Mononuclear cell (primary cell): ENCODE data around the gene ZSCAN5C. TPM values are rescaled to one million over a fixed set of nuclear protein-coding genes. Genes with fewer than 3 reads are reported as not detected.

Experiments used
- H3K27me3 ChIP-seq: 2 replicates; pipeline ENCODE4 v1.6.0; 2011; ENCODE audit warnings: low read length, control low read depth; ENCODE audit not compliant: insufficient read depth
- H3K4me1 ChIP-seq: 2 replicates; pipeline ENCODE4 v1.5.1; 2011; ENCODE audit warnings: mild to moderate bottlenecking, low read length, control low read depth; ENCODE audit not compliant: insufficient read depth
- H3K4me3 ChIP-seq: 2 replicates; pipeline ENCODE4 v1.5.1; 2011; ENCODE audit warnings: mild to moderate bottlenecking, low read length, moderate library complexity
- H3K9me3 ChIP-seq: 2 replicates; pipeline ENCODE4 v1.5.1; 2011; ENCODE audit warnings: low read depth, mild to moderate bottlenecking, control low read depth, low read length
- total RNA-seq: library from RNA; depleted of rRNA; stranded (reverse); fragments of >200 nt; gene quantifications from one replicate; pipeline ENCODE4 v1.2.3, GENCODE V29; 2012

Gene ZSCAN5C, protein sequence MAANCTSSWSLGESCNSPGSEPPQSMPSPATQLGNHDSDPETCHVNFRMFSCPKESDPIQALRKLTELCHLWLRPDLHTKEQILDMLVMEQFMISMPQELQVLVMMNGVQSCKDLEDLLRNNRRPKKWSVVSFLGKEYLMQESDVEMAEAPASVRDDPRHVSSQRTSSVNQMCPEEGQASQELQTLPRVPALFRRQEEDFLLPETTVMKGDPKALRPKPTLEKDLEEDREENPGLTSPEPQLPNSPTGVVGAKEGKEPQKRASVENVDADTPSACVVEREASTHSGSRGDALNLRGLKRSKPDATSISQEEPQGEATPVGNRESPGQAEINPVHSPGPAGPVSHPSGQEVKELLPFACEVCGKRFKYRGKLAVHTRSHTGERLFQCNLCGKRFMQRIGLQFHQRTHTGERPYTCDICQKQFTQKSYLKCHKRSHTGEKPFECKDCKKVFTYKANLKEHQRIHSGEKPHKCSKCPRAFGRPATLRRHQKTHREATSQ
- total RNA-seq = not detected

- H3K4me1 ChIP-seq = no peaks in the 10 kb centered on the region
- no peaks in the 10 kb centered on the region for H3K9me3 ChIP-seq
- H3K27me3 ChIP-seq = no peaks in the 10 kb centered on the region
- no peak within 1 kb of the TSS for H3K4me3 ChIP-seq
These were observed at the start of gene ZSCAN5C for GRCh38 chr19:56201973-56202372. Gene ZSCAN5C, plus strand, starts transcription at chr19:56202273. Its CDS starts 3,641 bp downstream, at chr19:56205914.

GRCh38 chr19:56152644-56153043, 49.4 kb upstream of the ZSCAN5C start:
- Histone ChIP-seq H3K4me1 (no peaks in the 10 kb centered on the region), H3K27me3 (no peaks in the 10 kb centered on the region), H3K4me3 (no peak overlapping the region), H3K9me3 (no peaks in the 10 kb centered on the region)

- no peak overlapping the region for H3K4me3 ChIP-seq
- H3K27me3 ChIP-seq = no peaks in the 10 kb centered on the region
- no peaks in the 10 kb centered on the region for H3K4me1 ChIP-seq
- no peaks in the 10 kb centered on the region for H3K9me3 ChIP-seq
These were observed 48.6 kb upstream of the ZSCAN5C start for GRCh38 chr19:56153507-56153906.

GRCh38 chr19:56155124-56155687, 46.9 kb upstream of the ZSCAN5C start:
- Histone ChIP-seq H3K4me1 (no peaks in the 10 kb centered on the region), H3K9me3 (no peaks in the 10 kb centered on the region), H3K4me3 (no peak overlapping the region), H3K27me3 (no peaks in the 10 kb centered on the region)

DNA sequence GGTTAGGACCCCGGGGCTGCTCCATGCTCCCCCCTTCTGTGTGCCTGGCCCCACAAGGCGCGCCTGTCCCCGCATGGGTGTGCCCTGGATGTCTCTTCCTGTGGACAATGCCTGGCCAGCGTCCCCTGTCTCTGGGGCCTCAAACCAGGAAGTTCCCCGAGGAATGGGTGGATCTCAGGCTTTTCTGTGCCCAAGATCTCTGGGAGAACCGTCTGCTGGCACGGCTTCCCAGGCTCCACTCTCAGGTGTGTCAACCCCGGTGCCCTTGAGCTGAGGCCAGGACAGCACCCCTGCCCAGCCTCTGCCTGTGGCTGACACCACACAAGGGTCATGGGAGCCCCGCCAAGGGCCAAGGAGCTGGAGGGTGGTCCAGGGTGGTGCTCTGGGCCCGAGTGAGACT, 45.3 kb upstream of the ZSCAN5C start:
- H3K4me3 ChIP-seq = no peak overlapping the region
- H3K27me3 ChIP-seq = no peaks in the 10 kb centered on the region
- H3K9me3 ChIP-seq = no peaks in the 10 kb centered on the region
- H3K4me1 ChIP-seq = no peaks in the 10 kb centered on the region

- H3K27me3 ChIP-seq = no peaks in the 10 kb centered on the region
- H3K9me3 ChIP-seq = no peaks in the 10 kb centered on the region
These were observed 43.8 kb upstream of the ZSCAN5C start for GRCh38 chr19:56158170-56158757.

DNA sequence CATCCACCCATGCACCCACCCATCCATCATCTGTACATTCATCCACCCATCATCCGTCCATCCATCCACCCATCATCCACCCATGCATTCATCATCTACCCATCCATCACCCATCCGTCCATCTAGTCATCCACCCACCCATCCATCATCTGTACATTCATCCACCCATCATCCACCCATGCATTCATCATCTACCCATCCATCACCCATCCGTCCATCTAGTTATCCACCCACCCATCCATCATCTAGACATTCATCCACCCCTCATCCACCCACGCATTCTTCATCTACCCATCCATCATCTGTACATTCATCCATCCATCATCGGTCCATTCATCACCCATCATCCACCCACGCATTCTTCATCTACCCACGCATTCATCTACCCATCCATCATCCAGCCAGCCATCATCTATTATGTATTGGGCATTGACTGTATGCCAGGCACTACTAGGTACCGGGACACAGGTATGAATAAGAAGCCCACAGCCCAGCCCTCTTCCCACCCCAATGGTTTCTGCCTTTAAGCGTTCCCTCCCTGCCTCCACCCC, 43.0 kb upstream of the ZSCAN5C start:
- no peaks in the 10 kb centered on the region for H3K9me3 ChIP-seq
- no peak overlapping the region for H3K4me3 ChIP-seq
- no peaks in the 10 kb centered on the region for H3K4me1 ChIP-seq
- no peaks in the 10 kb centered on the region for H3K27me3 ChIP-seq

More at GRCh38 chr19:56158170-56158757, 43.8 kb upstream of the ZSCAN5C start:
- Histone ChIP-seq H3K4me3 (no peak overlapping the region), H3K4me1 (no peaks in the 10 kb centered on the region)

DNA sequence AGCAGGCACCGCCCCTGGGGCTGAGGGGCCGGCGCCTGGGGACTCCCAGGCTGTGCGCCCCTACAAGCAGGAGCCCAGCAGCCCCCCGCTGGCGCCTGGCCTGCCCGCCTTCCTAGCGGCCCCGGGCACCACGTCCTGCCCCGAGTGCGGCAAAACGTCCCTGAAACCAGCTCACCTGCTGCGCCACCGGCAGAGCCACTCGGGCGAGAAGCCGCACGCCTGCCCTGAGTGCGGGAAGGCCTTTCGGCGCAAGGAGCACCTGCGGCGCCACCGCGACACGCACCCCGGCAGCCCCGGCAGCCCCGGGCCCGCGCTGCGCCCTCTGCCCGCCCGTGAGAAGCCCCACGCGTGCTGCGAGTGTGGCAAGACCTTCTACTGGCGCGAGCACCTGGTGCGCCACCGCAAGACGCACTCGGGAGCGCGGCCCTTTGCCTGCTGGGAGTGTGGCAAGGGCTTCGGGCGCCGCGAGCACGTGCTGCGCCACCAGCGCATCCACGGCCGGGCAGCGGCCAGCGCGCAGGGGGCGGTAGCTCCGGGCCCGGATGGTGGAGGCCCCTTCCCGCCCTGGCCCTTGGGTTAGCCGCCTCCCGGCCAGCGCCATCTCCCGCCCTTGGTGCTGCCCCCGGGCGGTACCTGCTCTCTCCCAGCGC, 42.3 kb upstream of the ZSCAN5C start:
- no peaks in the 10 kb centered on the region for H3K4me1 ChIP-seq
- no peak overlapping the region for H3K4me3 ChIP-seq
- no peaks in the 10 kb centered on the region for H3K9me3 ChIP-seq
- H3K27me3 ChIP-seq = no peaks in the 10 kb centered on the region

DNA sequence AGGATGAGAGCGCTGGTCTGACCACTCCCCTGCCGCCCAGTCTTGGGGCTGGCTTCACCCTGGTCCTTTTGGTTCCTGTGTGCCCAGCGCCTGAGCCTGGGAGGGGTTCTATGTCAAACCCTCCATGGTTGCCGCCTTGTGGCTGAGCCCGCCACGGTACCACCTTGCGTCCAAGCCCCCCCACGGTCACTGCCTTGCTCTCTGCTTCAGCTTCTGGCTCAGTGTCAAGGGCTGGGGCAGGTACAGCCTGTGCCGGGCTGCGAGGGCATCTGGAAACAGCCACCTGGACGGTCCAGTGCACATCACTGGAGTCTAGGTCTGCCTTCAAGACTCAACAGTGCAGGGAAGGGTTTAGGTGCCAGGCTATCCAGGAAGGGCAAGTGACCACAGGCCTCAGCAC, 40.5 kb upstream of the ZSCAN5C start:
- H3K4me3 ChIP-seq = no peak overlapping the region
- H3K27me3 ChIP-seq = no peaks in the 10 kb centered on the region
- no peaks in the 10 kb centered on the region for H3K9me3 ChIP-seq
- H3K4me1 ChIP-seq = no peaks in the 10 kb centered on the region

DNA sequence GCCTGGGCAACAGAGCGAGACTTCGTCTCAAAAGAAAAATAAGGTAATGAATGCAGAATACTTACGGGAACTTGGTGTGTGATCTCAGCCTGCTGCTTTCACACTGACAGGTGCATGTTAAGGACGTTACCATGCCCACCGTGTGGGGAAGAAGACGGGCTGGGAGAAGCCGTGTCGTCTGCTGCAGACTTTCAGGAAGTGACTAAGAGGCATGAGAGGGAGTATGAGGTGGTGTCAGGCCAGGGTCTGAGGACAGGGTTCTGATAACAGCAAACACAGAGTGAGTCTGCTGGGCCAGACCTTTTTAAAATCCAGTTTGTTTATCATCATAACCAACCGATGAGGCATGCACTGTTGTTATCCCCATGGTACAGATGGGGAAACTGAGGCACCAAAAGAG, 39.8 kb upstream of the ZSCAN5C start:
- Histone ChIP-seq H3K4me3 (no peak overlapping the region), H3K4me1 (no peaks in the 10 kb centered on the region), H3K27me3 (no peaks in the 10 kb centered on the region), H3K9me3 (no peaks in the 10 kb centered on the region)

GRCh38 chr19:56163097-56163496, 39.0 kb upstream of the ZSCAN5C start:
- H3K27me3 ChIP-seq = no peaks in the 10 kb centered on the region
- H3K4me3 ChIP-seq = no peak overlapping the region
- H3K9me3 ChIP-seq = no peaks in the 10 kb centered on the region
- H3K4me1 ChIP-seq = no peaks in the 10 kb centered on the region

DNA sequence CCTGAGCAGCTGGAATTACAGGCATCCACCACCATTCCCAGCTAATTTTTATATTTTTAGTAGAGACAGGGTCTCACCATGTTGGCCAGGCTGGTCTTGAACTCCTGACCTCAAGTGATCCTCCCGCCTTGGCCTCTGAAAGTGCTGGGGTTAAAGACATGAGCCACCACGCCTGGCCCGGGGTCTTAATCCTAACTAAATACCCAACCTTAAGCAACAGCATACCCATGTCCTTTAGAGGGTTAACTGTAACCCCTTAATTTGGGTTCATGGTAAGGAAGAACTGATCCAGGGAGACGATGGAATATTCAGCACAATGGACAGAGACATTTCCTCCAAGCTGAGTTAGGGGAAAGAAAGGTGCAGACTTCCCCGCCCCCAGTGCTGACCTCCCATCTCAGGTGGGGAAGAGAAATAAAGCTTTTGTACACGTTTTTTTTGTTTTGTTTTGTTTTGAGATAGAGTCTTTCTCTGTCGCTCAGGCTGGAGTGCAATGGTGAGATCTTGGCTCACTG, 35.0 kb upstream of the ZSCAN5C start:
- no peaks in the 10 kb centered on the region for H3K27me3 ChIP-seq
- H3K4me1 ChIP-seq = no peaks in the 10 kb centered on the region

GRCh38 chr19:56170261-56170660, 31.8 kb upstream of the ZSCAN5C start:
- no peak overlapping the region for H3K4me3 ChIP-seq
- H3K9me3 ChIP-seq = no peaks in the 10 kb centered on the region
- H3K27me3 ChIP-seq = no peaks in the 10 kb centered on the region
- no peaks in the 10 kb centered on the region for H3K4me1 ChIP-seq

More for the DNA sequence above, 35.0 kb upstream of the ZSCAN5C start:
- Histone ChIP-seq H3K4me3 (no peak overlapping the region), H3K9me3 (no peaks in the 10 kb centered on the region)

- Histone ChIP-seq H3K9me3 (no peaks in the 10 kb centered on the region), H3K27me3 (no peaks in the 10 kb centered on the region), H3K4me3 (no peak overlapping the region), H3K4me1 (no peaks in the 10 kb centered on the region)
These were observed 28.0 kb upstream of the ZSCAN5C start for GRCh38 chr19:56174086-56174485.

GRCh38 chr19:56174550-56174949, 27.5 kb upstream of the ZSCAN5C start:
- H3K4me1 ChIP-seq = no peaks in the 10 kb centered on the region

More at GRCh38 chr19:56174550-56174949, 27.5 kb upstream of the ZSCAN5C start:
- no peaks in the 10 kb centered on the region for H3K27me3 ChIP-seq
- H3K9me3 ChIP-seq = no peaks in the 10 kb centered on the region
- no peak overlapping the region for H3K4me3 ChIP-seq
